GM12872 (cell line): ENCODE results near the gene ECI1.
A peak's percentile ranks its signal among the peaks of the same experiment; 100 is the strongest.

Source experiments
- TF ChIP-seq, protein P1 (sequence below): IDR thresholded peaks from 3 replicates; pipeline ENCODE4 v1.5.1; 2011; ENCODE audit warnings: low read depth, mild to moderate bottlenecking, low read length, moderate library complexity; ENCODE audit not compliant: insufficient read depth

Gene ECI1, protein sequence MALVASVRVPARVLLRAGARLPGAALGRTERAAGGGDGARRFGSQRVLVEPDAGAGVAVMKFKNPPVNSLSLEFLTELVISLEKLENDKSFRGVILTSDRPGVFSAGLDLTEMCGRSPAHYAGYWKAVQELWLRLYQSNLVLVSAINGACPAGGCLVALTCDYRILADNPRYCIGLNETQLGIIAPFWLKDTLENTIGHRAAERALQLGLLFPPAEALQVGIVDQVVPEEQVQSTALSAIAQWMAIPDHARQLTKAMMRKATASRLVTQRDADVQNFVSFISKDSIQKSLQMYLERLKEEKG

DNA sequence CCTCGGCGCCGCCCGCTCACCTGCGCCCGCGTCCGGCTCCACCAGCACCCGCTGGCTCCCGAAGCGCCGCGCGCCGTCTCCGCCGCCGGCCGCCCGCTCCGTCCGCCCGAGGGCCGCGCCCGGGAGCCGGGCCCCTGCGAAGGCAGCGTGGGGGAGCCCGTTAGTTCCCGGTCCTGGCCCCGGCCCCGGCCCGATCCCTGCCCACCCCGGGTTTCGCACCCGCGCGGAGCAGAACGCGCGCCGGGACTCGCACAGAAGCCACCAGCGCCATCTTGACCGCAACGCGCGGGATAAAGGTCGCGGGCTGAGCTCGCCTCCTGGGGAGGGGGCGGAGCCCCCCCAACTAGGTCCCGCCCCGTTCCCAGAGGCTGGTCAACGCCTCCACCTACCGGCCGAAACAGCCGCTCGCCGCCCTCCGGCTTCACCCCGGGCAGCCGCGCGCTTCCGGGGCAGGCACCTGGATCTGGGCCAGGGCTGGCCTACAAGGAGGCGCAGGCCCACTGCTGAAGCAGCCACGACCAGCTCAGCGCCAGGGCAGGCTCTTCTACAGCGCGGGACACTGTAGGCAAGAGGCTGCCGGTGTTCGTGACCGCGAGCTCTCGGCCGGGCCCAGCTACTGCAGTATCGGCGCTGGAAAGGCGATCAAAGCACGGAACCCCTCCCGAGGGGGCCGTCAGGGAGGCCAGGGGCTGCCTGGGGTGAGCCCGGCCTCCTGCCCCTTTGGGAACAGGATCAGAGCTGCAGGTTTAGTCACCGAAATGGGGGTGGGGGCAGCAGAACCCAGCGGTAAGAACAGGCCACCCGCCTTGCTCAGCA, at the start of gene ECI1:
Gene ECI1, minus strand, starts transcription at position 292 of the 816 bp plus-strand sequence. Its CDS starts 21 bp downstream, at position 271.
- TF ChIP-seq, protein P1, sequence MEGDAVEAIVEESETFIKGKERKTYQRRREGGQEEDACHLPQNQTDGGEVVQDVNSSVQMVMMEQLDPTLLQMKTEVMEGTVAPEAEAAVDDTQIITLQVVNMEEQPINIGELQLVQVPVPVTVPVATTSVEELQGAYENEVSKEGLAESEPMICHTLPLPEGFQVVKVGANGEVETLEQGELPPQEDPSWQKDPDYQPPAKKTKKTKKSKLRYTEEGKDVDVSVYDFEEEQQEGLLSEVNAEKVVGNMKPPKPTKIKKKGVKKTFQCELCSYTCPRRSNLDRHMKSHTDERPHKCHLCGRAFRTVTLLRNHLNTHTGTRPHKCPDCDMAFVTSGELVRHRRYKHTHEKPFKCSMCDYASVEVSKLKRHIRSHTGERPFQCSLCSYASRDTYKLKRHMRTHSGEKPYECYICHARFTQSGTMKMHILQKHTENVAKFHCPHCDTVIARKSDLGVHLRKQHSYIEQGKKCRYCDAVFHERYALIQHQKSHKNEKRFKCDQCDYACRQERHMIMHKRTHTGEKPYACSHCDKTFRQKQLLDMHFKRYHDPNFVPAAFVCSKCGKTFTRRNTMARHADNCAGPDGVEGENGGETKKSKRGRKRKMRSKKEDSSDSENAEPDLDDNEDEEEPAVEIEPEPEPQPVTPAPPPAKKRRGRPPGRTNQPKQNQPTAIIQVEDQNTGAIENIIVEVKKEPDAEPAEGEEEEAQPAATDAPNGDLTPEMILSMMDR = peak; percentile 60

DNA sequence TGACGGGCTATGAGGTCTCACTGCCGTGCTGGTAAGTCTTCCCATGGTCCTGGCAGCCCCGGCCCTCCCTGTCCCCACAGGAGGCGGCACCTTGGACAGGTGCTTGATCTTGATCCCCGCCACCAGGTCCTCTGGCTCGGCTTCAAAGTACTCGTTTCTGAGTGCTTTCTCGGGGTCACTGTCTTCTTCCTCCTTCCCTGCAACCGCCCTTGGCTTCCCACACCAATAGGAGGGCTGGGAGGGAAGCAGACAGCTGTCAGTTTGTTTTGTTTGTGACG, 48.5 kb upstream of the ECI1 start:
- TF ChIP-seq, protein P1 = no peak

GRCh38 chr16:2299121-2299914, 47.9 kb upstream of the ECI1 start:
- TF ChIP-seq, protein P1 = no peak

GRCh38 chr16:2298621-2299020, 47.2 kb upstream of the ECI1 start:
- TF ChIP-seq, protein P1 = no peak

GRCh38 chr16:2297506-2297860, 46.1 kb upstream of the ECI1 start:
- TF ChIP-seq, protein P1 = no peak

DNA sequence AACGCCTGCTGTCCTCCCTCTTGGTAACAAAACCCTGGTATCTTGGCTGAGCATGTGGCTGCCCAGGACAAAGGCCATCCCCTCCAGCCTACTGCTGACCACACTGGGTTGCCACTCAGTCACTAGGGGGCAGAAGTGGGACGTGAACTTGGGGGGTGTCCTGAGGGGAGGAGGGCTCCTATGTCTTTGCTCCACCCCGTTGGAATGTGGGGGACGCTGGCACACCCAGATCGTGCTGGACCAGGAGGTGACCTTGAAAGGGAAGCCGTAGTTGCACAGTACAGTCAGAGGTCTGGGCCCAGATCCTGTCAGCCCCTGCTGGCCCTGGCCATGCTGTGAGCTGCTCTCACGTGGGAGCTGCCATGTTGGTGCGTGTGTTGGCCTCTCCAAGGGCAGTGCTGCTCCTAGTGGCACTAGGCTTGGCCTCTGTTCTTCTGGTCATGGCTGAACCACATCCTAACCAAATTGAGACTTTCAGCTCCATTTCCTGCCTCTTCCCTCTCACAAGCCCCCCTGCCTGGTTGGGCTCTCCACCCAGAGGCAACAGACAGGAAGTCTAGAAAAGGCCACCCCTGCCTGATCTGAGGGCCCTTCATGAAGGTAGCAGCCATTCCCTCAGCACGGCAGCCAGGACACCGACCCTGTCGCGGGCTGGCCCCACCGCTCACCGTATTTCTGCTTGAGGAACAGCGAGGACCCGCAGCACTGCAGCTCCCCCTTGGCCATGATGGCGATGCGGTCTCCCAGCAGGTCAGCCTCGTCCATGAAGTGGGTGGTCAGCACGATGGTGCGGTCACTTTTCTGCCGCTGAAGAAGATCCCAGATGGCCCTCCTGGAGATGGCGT, 45.5 kb upstream of the ECI1 start:
- TF ChIP-seq, protein P1 = peak; percentile 60
